ENCODE results near the gene DEPDC1B. TPM values are rescaled to one million over a fixed set of nuclear protein-coding genes. Genes with fewer than 3 reads are reported as not detected.

Gene DEPDC1B
- total and polyA plus RNA-seq, 2 of the 4 experiments (the other 2 are of a cell fraction) = 4.4 to 9.3 TPM

- no peak overlapping the region for H2BK20ac ChIP-seq (ENCODE audit: low read depth, low read length)
- no peak overlapping the region for H3K56ac ChIP-seq (ENCODE audit: extremely low read depth, insufficient read depth, low read length)
- no peak overlapping the region for H2AK5ac ChIP-seq (ENCODE audit: low read depth, low read length)
- no peak overlapping the region for H4K91ac ChIP-seq (ENCODE audit: insufficient read depth, low read depth, low read length)
- no peaks in the 10 kb centered on the region for H3K9me3 ChIP-seq (ENCODE audit: control insufficient read depth, insufficient read depth, low read length)
- H3K4ac ChIP-seq (ENCODE audit: low read depth, low read length) = no peak overlapping the region
- H2AK9ac ChIP-seq (replicated peaks; ENCODE audit: low read depth, low read length, poor library complexity) = no peak overlapping the region
- no peak overlapping the region for H3K27ac ChIP-seq (ENCODE audit: insufficient read depth, low read length)
- H2BK120ac ChIP-seq (ENCODE audit: low read depth, low read length) = no peak overlapping the region
- no peak overlapping the region for H2AFZ ChIP-seq (replicated peaks; ENCODE audit: low read length, poor library complexity)
- ATAC-seq (ENCODE audit: low read depth) (no peak), DNase-seq (no peak)
- H4K20me1 ChIP-seq (ENCODE audit: insufficient read depth, low read length) = no peaks in the 10 kb centered on the region
- no peak overlapping the region for H3K14ac ChIP-seq (replicated peaks; ENCODE audit: low read depth, low read length)
- H3K36me3 ChIP-seq (ENCODE audit: control insufficient read depth, insufficient read depth, low read length) = no peaks in the 10 kb centered on the region
- H3K79me1 ChIP-seq (ENCODE audit: low read depth in 1 of 2, low read length in 2 of 2) = no peaks in the 10 kb centered on the region
- H4K5ac ChIP-seq (ENCODE audit: low read depth, low read length) = no peak overlapping the region; the same call in 1 of the 2 replicates
- H3K27me3 ChIP-seq (ENCODE audit: control insufficient read depth, insufficient read depth, low read length) = no peaks in the 10 kb centered on the region
- H3K9me1 ChIP-seq (ENCODE audit: insufficient read depth, low read length) = no peaks in the 10 kb centered on the region
- intact Hi-C loops (cut with micrococcal nuclease) (no loop called here), dilution Hi-C loops (cut with HindIII; ENCODE audit: low sequenced_read_pairs, unreplicated experiment) (no loop called here), in situ Hi-C loops (cut with MboI; ENCODE audit: low sequenced_read_pairs) (no loop called here)
- no peak overlapping the region for H3K4me3 ChIP-seq (ENCODE audit: insufficient read depth, low read depth, low read length)
- POLR2A ChIA-PET (ENCODE audit: unreplicated experiment) = no interaction called here
- no peak overlapping the region for H3K23ac ChIP-seq (ENCODE audit: low read depth, low read length)
- H3K4me1 ChIP-seq (ENCODE audit: control insufficient read depth, insufficient read depth, low read length) = 0 out of 2 replicates have a peak, but pooled peaks cover 1% of the 10 kb centered on the region
- CTCF ChIA-PET = interaction anchor here (0.7 to 1.2 kb wide), 2 partner anchors 11 to 13 kb away, joined by 3 read pairs; no protein-coding TSS in a partner anchor
- no peak overlapping the region for H4K8ac ChIP-seq (ENCODE audit: low read depth in 2 of 2, low read length in 2 of 2)
- no peak for TF ChIP-seq ELK1 (IDR thresholded peaks at IDR 0.05; ENCODE audit: borderline replicate concordance, low read depth, low read length)
- no peak for TF ChIP-seq BHLHE40 (IDR thresholded peaks at IDR 0.05; ENCODE audit: low read depth, low read length)
- no peak for TF ChIP-seq CEBPB (IDR thresholded peaks at IDR 0.05; ENCODE audit: low read depth, low read length)
- no peak for TF ChIP-seq MAFK (IDR thresholded peaks at IDR 0.05; ENCODE audit: low read depth, low read length)
- peak overlapping the region; percentile 95; the same call in 1 of the 2 replicates for H3K4me2 ChIP-seq (ENCODE audit: low read depth, low read length)
- BruUV-seq (replicated peaks) = no TSS peak
- no peak overlapping the region for H2BK5ac ChIP-seq (ENCODE audit: low read depth, low read length, poor library complexity, severe bottlenecking)
- H2BK15ac ChIP-seq (ENCODE audit: low read depth, low read length) = no peak overlapping the region
- H3K18ac ChIP-seq (ENCODE audit: low read depth, low read length) = peak overlapping the region; percentile 65; the same call in 1 of the 2 replicates
- H3K9ac ChIP-seq (ENCODE audit: low read depth, low read length) = no peak overlapping the region
- WGBS, 2 experiments (ENCODE audit: extremely low coverage in 2 of 2, insufficient read length in 1 of 2) = no CpG with 5 or more reads among the region's 3 CpGs
These were observed 102.2 kb downstream of the DEPDC1B start for GRCh38 chr5:60597572-60598320.

All from IMR-90 (cell line).